Mesenchymal stem cell (in vitro differentiated cells and primary cell): ENCODE data around the gene CCL3.
"Not testable (repeated sequence)": the region's sequence is repeated elsewhere in the genome, so short reads cannot be mapped to it uniquely, and the experiment has no call there.

Source experiments
- DNase-seq: peaks from one replicate; pipeline ENCODE4 v3.0.0-alpha.2; 2013
- H2AFZ ChIP-seq: one replicate; pipeline ENCODE4 v1.6.1; 2013; ENCODE audit warnings: low read depth, mild to moderate bottlenecking, control low read depth, inconsistent platforms, low read length, moderate library complexity
- H2AK5ac ChIP-seq: 2 replicates; pipeline ENCODE4 v1.6.1; 2013; ENCODE audit warnings: low read length, moderate library complexity, mild to moderate bottlenecking, inconsistent platforms; ENCODE audit not compliant: severe bottlenecking
- H2BK120ac ChIP-seq: one replicate; pipeline ENCODE4 v1.6.1; 2013; ENCODE audit warnings: low read depth, mild to moderate bottlenecking, inconsistent platforms, low read length, moderate library complexity
- H2BK12ac ChIP-seq, 2 experiments: one replicate each; pipeline ENCODE4 v1.6.1; 2013; ENCODE audit warnings: inconsistent platforms in 2 of 2, low read length in 2 of 2, mild to moderate bottlenecking in 2 of 2, moderate library complexity in 2 of 2, control low read depth in 1 of 2
- H2BK15ac ChIP-seq: one replicate; pipeline ENCODE4 v1.6.1; 2013; ENCODE audit warnings: mild to moderate bottlenecking, low read depth, inconsistent platforms; ENCODE audit not compliant: poor library complexity, severe bottlenecking
- H2BK5ac ChIP-seq: 2 replicates; pipeline ENCODE4 v1.6.1; 2013; ENCODE audit warnings: low read depth, mild to moderate bottlenecking, low read length, control low read depth, inconsistent platforms; ENCODE audit not compliant: poor library complexity, severe bottlenecking
- H3K14ac ChIP-seq, 2 experiments: one replicate each; pipeline ENCODE4 v1.6.1; 2013; ENCODE audit warnings: inconsistent platforms in 2 of 2, low read length in 2 of 2, control low read depth in 1 of 2, mild to moderate bottlenecking in 1 of 2, moderate library complexity in 1 of 2
- H3K18ac ChIP-seq, 2 experiments: one replicate each; pipeline ENCODE4 v1.6.1; 2013; ENCODE audit warnings: inconsistent platforms in 2 of 2, low read length in 2 of 2, control low read depth in 1 of 2, low read depth in 1 of 2, mild to moderate bottlenecking in 1 of 2
- H3K23ac ChIP-seq, 2 experiments: one replicate each; pipeline ENCODE4 v1.6.1; 2013; ENCODE audit warnings: inconsistent platforms in 2 of 2, low read length in 2 of 2, mild to moderate bottlenecking in 2 of 2, moderate library complexity in 2 of 2, control low read depth in 1 of 2
- H3K27ac ChIP-seq: 2 replicates; pipeline ENCODE4 v1.5.1; 2013; ENCODE audit warnings: mild to moderate bottlenecking, moderate library complexity, low read length, control low read depth, inconsistent platforms; ENCODE audit not compliant: poor library complexity, severe bottlenecking
- H3K27me3 ChIP-seq, 2 experiments: 2 replicates each; pipeline versions ENCODE4 v1.6.1 to v1.7.0; 2013; ENCODE audit warnings: low read length in 2 of 2, mild to moderate bottlenecking in 2 of 2, moderate library complexity in 2 of 2, control low read depth in 1 of 2, inconsistent platforms in 1 of 2; ENCODE audit not compliant: control insufficient read depth in 1 of 2, insufficient read depth in 1 of 2
- H3K36me3 ChIP-seq, 2 experiments: 2 replicates each; pipeline versions ENCODE4 v1.6.1 to v1.7.0; 2013; ENCODE audit warnings: low read length in 2 of 2, control low read depth in 1 of 2, inconsistent platforms in 1 of 2, low read depth in 1 of 2, mild to moderate bottlenecking in 1 of 2; ENCODE audit not compliant: insufficient read depth in 2 of 2, control insufficient read depth in 1 of 2
- H3K4ac ChIP-seq, 2 experiments: one replicate each; pipeline ENCODE4 v1.6.1; 2013; ENCODE audit warnings: inconsistent platforms in 2 of 2, low read length in 2 of 2, mild to moderate bottlenecking in 2 of 2, moderate library complexity in 2 of 2, control low read depth in 1 of 2, low read depth in 1 of 2
- H3K4me1 ChIP-seq: 2 replicates; pipeline ENCODE4 v1.6.1; 2013; ENCODE audit warnings: low read depth, low read length, control low read depth; ENCODE audit not compliant: control insufficient read depth, insufficient read depth
- H3K4me2 ChIP-seq: 2 replicates; pipeline ENCODE4 v1.6.1; 2013; ENCODE audit warnings: low read length, mild to moderate bottlenecking, inconsistent platforms; ENCODE audit not compliant: poor library complexity, severe bottlenecking
- H3K4me3 ChIP-seq, 2 experiments: 2 replicates each; pipeline versions ENCODE4 v1.5.1 to v1.7.0; 2013; ENCODE audit warnings: low read length in 2 of 2, mild to moderate bottlenecking in 2 of 2, control low read depth in 1 of 2, low read depth in 1 of 2; ENCODE audit not compliant: insufficient read depth in 1 of 2
- H3K79me1 ChIP-seq: replicated peaks from 2 replicates; pipeline ENCODE4 v1.6.1; 2013; ENCODE audit warnings: mild to moderate bottlenecking, control low read depth, low read length, inconsistent platforms; ENCODE audit not compliant: poor library complexity, severe bottlenecking
- H3K9ac ChIP-seq: 2 replicates; pipeline ENCODE4 v1.7.0; 2013; ENCODE audit warnings: mild to moderate bottlenecking, low read length, moderate library complexity
- H3K9me3 ChIP-seq: 2 replicates; pipeline ENCODE4 v1.7.0; 2013; ENCODE audit warnings: mild to moderate bottlenecking, low read length; ENCODE audit not compliant: control insufficient read depth
- H4K8ac ChIP-seq: one replicate; pipeline ENCODE4 v1.6.1; 2013; ENCODE audit warnings: inconsistent platforms, mild to moderate bottlenecking, low read length, moderate library complexity
- H4K91ac ChIP-seq: one replicate; pipeline ENCODE4 v1.6.1; 2013; ENCODE audit warnings: mild to moderate bottlenecking, low read length, inconsistent platforms
- WGBS: methylation state at CpG from one replicate; pipeline ENCODE4 v1.1.7; 2013; ENCODE audit warnings: mixed read lengths; 5-methylcytosine and 5-hydroxymethylcytosine counted together

Gene CCL3

GRCh38 chr17:36104701-36105181 is 14.8 kb upstream of the CCL3 start:
- H3K4ac ChIP-seq, result no peak overlapping the region
- H4K8ac ChIP-seq, result no peak overlapping the region
- H3K27me3 ChIP-seq, result peaks cover 0 to 38% of the 10 kb centered on the region in 2 experiments
- WGBS, result 73% methylated on average over 4 of the region's 4 CpGs
- no peak overlapping the region for H2AFZ ChIP-seq
- H2BK120ac ChIP-seq, result no peak overlapping the region
- no peaks in the 10 kb centered on the region for H3K9me3 ChIP-seq
- H3K4me2 ChIP-seq, result no peak overlapping the region
- H3K23ac ChIP-seq, result no peak overlapping the region
- H3K9ac ChIP-seq, result no peak overlapping the region
- no peaks in the 10 kb centered on the region for H3K36me3 ChIP-seq
- H3K79me1 ChIP-seq, result no peaks in the 10 kb centered on the region
- H3K4me1 ChIP-seq, result no peaks in the 10 kb centered on the region
- H3K27ac ChIP-seq, result no peak overlapping the region
- no peak overlapping the region for H2BK12ac ChIP-seq
- H2AK5ac ChIP-seq, result no peak overlapping the region
- no peak overlapping the region for H3K18ac ChIP-seq
- no peak for DNase-seq
- H2BK15ac ChIP-seq, result no peak overlapping the region
- no peak overlapping the region for H2BK5ac ChIP-seq
- no peak overlapping the region for H4K91ac ChIP-seq
- H3K4me3 ChIP-seq, result no peak overlapping the region
- no peak overlapping the region for H3K14ac ChIP-seq

GRCh38 chr17:36104246-36104645 is 14.3 kb upstream of the CCL3 start:
- H2BK12ac ChIP-seq, H3K18ac ChIP-seq, H4K8ac ChIP-seq, H2AK5ac ChIP-seq, H2AFZ ChIP-seq, H3K23ac ChIP-seq, H2BK120ac ChIP-seq, H2BK5ac ChIP-seq, H3K14ac ChIP-seq, H3K4me2 ChIP-seq, H3K4me1 ChIP-seq, H3K79me1 ChIP-seq, H3K36me3 ChIP-seq, H3K4ac ChIP-seq, H2BK15ac ChIP-seq, H4K91ac ChIP-seq, H3K9me3 ChIP-seq, DNase-seq, H3K9ac ChIP-seq, H3K4me3 ChIP-seq, H3K27ac ChIP-seq: not testable (repeated sequence)
- H3K27me3 ChIP-seq, result peaks cover 0 to 38% of the 10 kb centered on the region in 2 experiments
- WGBS, result 60% methylated on average over 2 of the region's 7 CpGs

DNA sequence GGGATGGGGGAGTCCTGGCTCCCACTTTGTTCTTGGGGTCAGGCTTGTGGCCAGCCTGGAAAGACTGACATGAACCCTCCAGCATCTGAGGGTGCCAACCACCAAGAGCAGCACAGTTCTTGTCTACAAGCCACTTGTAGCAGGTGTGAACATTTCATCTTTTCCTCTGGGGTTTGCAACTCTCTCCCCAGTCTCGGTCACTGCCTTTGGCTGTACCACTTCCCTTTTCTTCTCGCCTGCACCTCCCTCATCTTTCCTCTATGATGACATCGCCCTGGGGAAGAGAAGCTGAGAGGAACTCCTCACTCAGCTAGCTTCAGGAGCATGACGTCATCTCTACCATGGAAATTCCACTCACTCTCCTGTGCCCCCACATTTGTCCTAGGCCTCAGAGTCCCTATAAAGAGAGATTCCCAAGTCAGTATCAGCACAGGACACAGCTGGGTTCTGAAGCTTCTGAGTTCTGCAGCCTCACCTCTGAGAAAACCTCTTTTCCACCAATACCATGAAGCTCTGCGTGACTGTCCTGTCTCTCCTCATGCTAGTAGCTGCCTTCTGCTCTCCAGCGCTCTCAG is 13.5 kb upstream of the CCL3 start, which contains the start of gene CCL4:
TSS of gene CCL4 (plus strand) at position 427 of the 575 bp plus-strand sequence. CDS start at position 506, 79 bp downstream.
- not testable (repeated sequence) for DNase-seq, H3K9ac ChIP-seq, H2BK12ac ChIP-seq, H3K4ac ChIP-seq, H3K9me3 ChIP-seq, H2AFZ ChIP-seq, H3K27ac ChIP-seq, H3K4me2 ChIP-seq, H3K4me3 ChIP-seq, H2BK5ac ChIP-seq, H3K23ac ChIP-seq, H3K18ac ChIP-seq, H4K91ac ChIP-seq, H4K8ac ChIP-seq, H2BK120ac ChIP-seq, H2BK15ac ChIP-seq, H3K79me1 ChIP-seq, H3K4me1 ChIP-seq, H3K36me3 ChIP-seq, H3K14ac ChIP-seq, H2AK5ac ChIP-seq
- peaks cover 0 to 38% of the 10 kb centered on the region in 2 experiments for H3K27me3 ChIP-seq
- 76% methylated on average over 6 of the region's 6 CpGs for WGBS

GRCh38 chr17:36099004-36099403 is 9.1 kb upstream of the CCL3 start:
- not testable (repeated sequence) for H2BK5ac ChIP-seq

More at GRCh38 chr17:36099004-36099403, 9.1 kb upstream of the CCL3 start:
- not testable (repeated sequence) for H3K4me3 ChIP-seq, H4K91ac ChIP-seq, H4K8ac ChIP-seq, H2BK15ac ChIP-seq, H3K9me3 ChIP-seq, H3K4me2 ChIP-seq, DNase-seq, H3K14ac ChIP-seq, H2AK5ac ChIP-seq, H3K27me3 ChIP-seq, H3K27ac ChIP-seq, H3K23ac ChIP-seq, H3K9ac ChIP-seq, H2BK120ac ChIP-seq, H2BK12ac ChIP-seq, H3K36me3 ChIP-seq, H3K79me1 ChIP-seq, H2AFZ ChIP-seq, H3K4ac ChIP-seq, H3K4me1 ChIP-seq, H3K18ac ChIP-seq
- no CpG with 5 or more reads among the region's 1 CpG for WGBS
